Keratinocyte (primary cell): ENCODE measurements around the gene KLHL22. TPM values are rescaled to one million over a fixed set of nuclear protein-coding genes. Genes with fewer than 3 reads are reported as not detected.
"Not testable (repeated sequence)": the region's sequence is repeated elsewhere in the genome, so short reads cannot be mapped to it uniquely, and the experiment has no call there.

Experiments used
- DNase-seq: peaks from one replicate; pipeline ENCODE4 v3.0.0-alpha.2; 2011; ENCODE audit warnings: low read depth, missing footprints, low spot score
- FAIRE-seq: peaks from 2 replicates; lab custom pipeline; 2011; peaks lifted over from hg19 to GRCh38; lab: Jason Lieb, UNC
- H2AFZ ChIP-seq: 2 replicates; pipeline ENCODE4 v1.6.0; 2012; ENCODE audit warnings: low read length, control low read depth, inconsistent platforms; ENCODE audit not compliant: control insufficient read depth
- H3K27ac ChIP-seq: 2 replicates; pipeline ENCODE4 v1.5.1; 2011; ENCODE audit warnings: low read length; ENCODE audit not compliant: control insufficient read depth, insufficient read depth
- H3K27me3 ChIP-seq: 3 replicates; pipeline ENCODE4 v1.6.0; 2011; ENCODE audit warnings: low read length; ENCODE audit not compliant: control insufficient read depth, insufficient read depth; ENCODE audit errors: extremely low read depth
- H3K36me3 ChIP-seq, 2 experiments: 2 replicates in 1 of 2; 3 replicates in 1 of 2; pipeline ENCODE4 v1.5.1; 2011; ENCODE audit warnings: low read length in 2 of 2, mild to moderate bottlenecking in 1 of 2; ENCODE audit not compliant: control insufficient read depth in 2 of 2, insufficient read depth in 2 of 2; ENCODE audit errors: extremely low read depth in 1 of 2
- H3K4me1 ChIP-seq: 3 replicates; pipeline ENCODE4 v1.5.1; 2011; ENCODE audit warnings: low read length; ENCODE audit not compliant: control insufficient read depth, insufficient read depth; ENCODE audit errors: extremely low read depth
- H3K4me2 ChIP-seq: 3 replicates; pipeline ENCODE4 v1.6.0; 2011; ENCODE audit warnings: low read depth, low read length; ENCODE audit not compliant: control insufficient read depth, insufficient read depth; ENCODE audit errors: extremely low read depth
- H3K4me3 ChIP-seq, 3 experiments: fragments of 200-600 bp in 1 of 3; sonication (generic) in 1 of 3; 2 replicates in 2 of 3; 3 replicates in 1 of 3; pipeline ENCODE4 v1.5.1; 2011 to 2016; ENCODE audit warnings: low read length in 3 of 3, mild to moderate bottlenecking in 3 of 3, control low read depth in 2 of 3, inconsistent platforms in 1 of 3, low read depth in 1 of 3, mixed read lengths in 1 of 3, mixed run types in 1 of 3, moderate library complexity in 1 of 3; ENCODE audit not compliant: control insufficient read depth in 2 of 3, insufficient read depth in 2 of 3; ENCODE audit errors: extremely low read depth in 1 of 3
- H3K79me2 ChIP-seq: 2 replicates; pipeline ENCODE4 v1.6.0; 2012; ENCODE audit warnings: low read length; ENCODE audit not compliant: control insufficient read depth, insufficient read depth
- H3K9ac ChIP-seq: 3 replicates; pipeline ENCODE4 v1.6.0; 2011; ENCODE audit warnings: low read length; ENCODE audit not compliant: control insufficient read depth, insufficient read depth; ENCODE audit errors: extremely low read depth
- H3K9me1 ChIP-seq: 3 replicates; pipeline ENCODE4 v1.6.0; 2011; ENCODE audit warnings: low read length; ENCODE audit not compliant: control insufficient read depth, insufficient read depth; ENCODE audit errors: extremely low read depth
- H3K9me3 ChIP-seq: 2 replicates; pipeline ENCODE4 v1.5.1; 2012; ENCODE audit warnings: low read depth, low read length; ENCODE audit not compliant: control insufficient read depth
- H4K20me1 ChIP-seq: 3 replicates; pipeline ENCODE4 v1.6.0; 2011; ENCODE audit warnings: low read length; ENCODE audit not compliant: control insufficient read depth, insufficient read depth; ENCODE audit errors: extremely low read depth
- EZH2 ChIP-seq: IDR thresholded peaks from one replicate; pipeline ENCODE4 v1.6.1; 2012; ENCODE audit warnings: inconsistent platforms, mild to moderate bottlenecking, low read length, moderate library complexity
- dilution Hi-C: fragments of 300-500 bp; cut with MboI; formaldehyde crosslinking; loops from one replicate; pipeline ENCODE4 v1.7.0; 2020; ENCODE audit warnings: low sequenced_read_pairs; ENCODE audit not compliant: extremely low pct_ligation_motif_present
- polyA plus RNA-seq, 5 experiments: library from polyadenylated mRNA; depleted of rRNA in 3 of 5; stranded (reverse) in 3 of 5; stranded (forward) in 1 of 5; unstranded in 1 of 5; fragments of >200 nt; gene quantifications; 1 replicate in 1 of 5; 2 replicates in 3 of 5; 3 replicates in 1 of 5; pipeline versions ENCODE4 v1.2.1 to v1.2.3, GENCODE V29; 2011 to 2012; ENCODE audit warnings: missing spikeins in 2 of 5, low read depth in 1 of 5, low replicate concordance in 1 of 5
- TF ChIP-seq, protein P1 (sequence below), 3 experiments: IDR thresholded peaks in 1 of 3; conservative IDR thresholded peaks in 1 of 3; optimal IDR thresholded peaks in 1 of 3; 2 replicates in 2 of 3; 3 replicates in 1 of 3; pipeline versions ENCODE3 to v1.5.1; 2011; ENCODE audit warnings: low read length in 3 of 3, mild to moderate bottlenecking in 3 of 3, moderate library complexity in 2 of 3, control low read depth in 1 of 3, inconsistent platforms in 1 of 3; ENCODE audit not compliant: insufficient read depth in 2 of 3; ENCODE audit errors: extremely low read depth in 1 of 3

Gene KLHL22
- polyA plus RNA-seq, 1 donor (not counting 4 experiments of a cell fraction or from before 2014, with no cell fraction given), result 9.3 TPM

DNA sequence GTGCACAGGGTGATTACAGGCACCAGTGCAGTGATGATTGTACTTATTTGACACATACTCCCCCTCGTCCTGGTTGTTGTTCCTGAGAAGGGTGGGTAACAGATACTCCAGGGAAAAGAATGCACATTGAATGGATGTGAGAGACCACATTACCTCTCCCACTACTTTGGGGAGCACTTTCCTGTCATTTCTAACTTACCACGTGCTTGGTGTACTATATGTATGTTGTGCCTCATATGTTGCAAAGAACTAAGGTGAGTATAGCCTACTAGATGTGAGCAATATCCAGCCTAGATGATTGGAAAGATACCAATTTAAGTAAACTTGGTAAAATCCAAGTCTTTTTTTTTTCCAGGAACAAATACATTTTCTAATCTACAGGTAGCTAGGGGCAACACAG is 43.7 kb downstream of the KLHL22 start:
- H3K4me1 ChIP-seq, result no peaks in the 10 kb centered on the region
- no peak overlapping the region for H2AFZ ChIP-seq
- H3K27me3 ChIP-seq, result no peaks in the 10 kb centered on the region
- H3K9me3 ChIP-seq, result no peaks in the 10 kb centered on the region
- no peak overlapping the region for H3K27ac ChIP-seq
- no peak overlapping the region for H3K9ac ChIP-seq
- DNase-seq (no peak), FAIRE-seq (no peak)
- no peaks in the 10 kb centered on the region for H3K79me2 ChIP-seq
- no peaks in the 10 kb centered on the region for H3K9me1 ChIP-seq
- dilution Hi-C loops, result no loop called here
- TF ChIP-seq, protein P1, sequence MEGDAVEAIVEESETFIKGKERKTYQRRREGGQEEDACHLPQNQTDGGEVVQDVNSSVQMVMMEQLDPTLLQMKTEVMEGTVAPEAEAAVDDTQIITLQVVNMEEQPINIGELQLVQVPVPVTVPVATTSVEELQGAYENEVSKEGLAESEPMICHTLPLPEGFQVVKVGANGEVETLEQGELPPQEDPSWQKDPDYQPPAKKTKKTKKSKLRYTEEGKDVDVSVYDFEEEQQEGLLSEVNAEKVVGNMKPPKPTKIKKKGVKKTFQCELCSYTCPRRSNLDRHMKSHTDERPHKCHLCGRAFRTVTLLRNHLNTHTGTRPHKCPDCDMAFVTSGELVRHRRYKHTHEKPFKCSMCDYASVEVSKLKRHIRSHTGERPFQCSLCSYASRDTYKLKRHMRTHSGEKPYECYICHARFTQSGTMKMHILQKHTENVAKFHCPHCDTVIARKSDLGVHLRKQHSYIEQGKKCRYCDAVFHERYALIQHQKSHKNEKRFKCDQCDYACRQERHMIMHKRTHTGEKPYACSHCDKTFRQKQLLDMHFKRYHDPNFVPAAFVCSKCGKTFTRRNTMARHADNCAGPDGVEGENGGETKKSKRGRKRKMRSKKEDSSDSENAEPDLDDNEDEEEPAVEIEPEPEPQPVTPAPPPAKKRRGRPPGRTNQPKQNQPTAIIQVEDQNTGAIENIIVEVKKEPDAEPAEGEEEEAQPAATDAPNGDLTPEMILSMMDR (optimal IDR thresholded peaks at IDR 0.05 in 1 of 3, IDR thresholded peaks at IDR 0.05 in 1 of 3, conservative IDR thresholded peaks at IDR 0.05 in 1 of 3; ENCODE audit: extremely low read depth in 1 of 3, insufficient read depth in 2 of 3, low read length in 3 of 3), result no peak
- no peak for TF ChIP-seq EZH2
- no peak overlapping the region for H3K4me3 ChIP-seq
- H3K36me3 ChIP-seq, result no peaks in the 10 kb centered on the region
- no peak overlapping the region for H3K4me2 ChIP-seq
- H4K20me1 ChIP-seq, result peaks cover 3% of the 10 kb centered on the region

DNA sequence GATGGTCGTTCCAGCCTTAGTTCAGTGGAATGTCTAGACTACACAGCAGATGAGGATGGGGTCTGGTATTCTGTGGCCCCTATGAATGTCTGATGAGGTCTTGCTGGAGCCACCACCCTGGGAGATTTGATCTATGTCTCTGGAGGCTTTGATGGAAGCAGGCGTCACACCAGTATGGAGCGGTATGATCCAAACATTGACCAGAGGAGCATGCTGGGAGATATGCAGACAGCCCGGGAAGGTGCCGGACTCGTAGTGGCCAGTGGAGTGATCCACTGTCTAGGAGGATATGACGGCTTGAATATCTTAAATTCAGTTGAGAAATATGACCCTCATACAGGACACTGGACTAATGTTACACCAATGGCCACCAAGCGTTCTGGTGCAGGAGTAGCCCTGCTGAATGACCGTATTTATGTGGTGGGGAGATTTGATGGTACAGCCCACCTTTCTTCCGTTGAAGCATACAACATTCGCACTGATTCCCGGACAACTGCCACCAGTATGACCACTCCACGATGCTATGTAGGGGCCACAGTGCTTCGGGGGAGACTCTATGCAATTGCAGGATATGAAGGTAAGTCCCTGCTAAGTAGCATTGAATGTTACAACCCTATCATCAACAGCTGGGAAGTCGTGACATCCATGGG is 44.3 kb downstream of the KLHL22 start:
- H3K4me1 ChIP-seq, H3K36me3 ChIP-seq, dilution Hi-C loops, H3K9me3 ChIP-seq, H3K27me3 ChIP-seq, DNase-seq, FAIRE-seq, H3K9me1 ChIP-seq, H3K4me3 ChIP-seq, H4K20me1 ChIP-seq, H3K27ac ChIP-seq, H3K79me2 ChIP-seq, H3K4me2 ChIP-seq, H2AFZ ChIP-seq, H3K9ac ChIP-seq: not testable (repeated sequence)

DNA sequence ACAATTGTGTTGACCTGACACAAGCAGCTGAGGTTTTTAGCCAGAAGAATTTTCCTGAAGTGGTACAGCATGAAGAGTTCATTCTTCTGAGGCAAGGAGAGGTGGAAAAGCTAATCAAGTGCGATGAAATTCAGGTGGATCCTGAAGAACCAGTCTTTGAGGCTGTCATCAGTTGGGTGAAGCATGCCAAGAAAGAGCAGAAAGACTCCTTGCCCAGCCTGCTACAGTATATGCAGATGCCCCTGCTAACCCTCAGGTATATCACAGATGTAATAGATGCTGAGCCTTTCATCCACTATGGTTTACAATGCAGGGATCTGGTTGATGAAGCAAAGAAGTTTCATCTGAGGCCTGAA is 45.1 kb downstream of the KLHL22 start:
- Histone ChIP-seq H3K27ac (no peak overlapping the region), H4K20me1 (no peaks in the 10 kb centered on the region), H3K27me3 (no peaks in the 10 kb centered on the region), H3K9me3 (no peaks in the 10 kb centered on the region), H3K36me3 (no peaks in the 10 kb centered on the region), H2AFZ (no peak overlapping the region), H3K4me1 (no peaks in the 10 kb centered on the region), H3K79me2 (no peaks in the 10 kb centered on the region), H3K4me2 (no peak overlapping the region), H3K4me3 (no peak overlapping the region), H3K9ac (no peak overlapping the region), H3K9me1 (no peaks in the 10 kb centered on the region)
- no peak for DNase-seq
- no peak for FAIRE-seq
- TF ChIP-seq EZH2, result no peak
- TF ChIP-seq, protein P1 (optimal IDR thresholded peaks at IDR 0.05 in 1 of 3, IDR thresholded peaks at IDR 0.05 in 1 of 3, conservative IDR thresholded peaks at IDR 0.05 in 1 of 3; ENCODE audit: extremely low read depth in 1 of 3, insufficient read depth in 2 of 3, low read length in 3 of 3), result no peak
- dilution Hi-C loops, result no loop called here
